Measurements from ENCODE around the gene CNTLN.

- no peak for TF ChIP-seq CTCF (conservative IDR thresholded peaks at IDR 0.05)
- TF ChIP-seq ZFX (IDR thresholded peaks at IDR 0.05) = no peak
Measured at GRCh38 chr9:17433526-17433925, 298.7 kb downstream of the CNTLN start.

Data from C4-2B (cell line).